HCEC 1CT (cell line): Measurements from ENCODE around the gene NEK5.
A peak's percentile ranks its signal among the peaks of the same experiment; 100 is the strongest.
"Not testable (repeated sequence)": the region's sequence is repeated elsewhere in the genome, so short reads cannot be mapped to it uniquely, and the experiment has no call there.

Experiments used
- DNase-seq: peaks from one replicate; pipeline ENCODE4 v3.0.0-alpha.2; 2017

Gene NEK5

GRCh38 chr13:52136763-52137162, 7.9 kb upstream of the NEK5 start:
- DNase-seq = no peak

GRCh38 chr13:52130641-52131040, 1.8 kb upstream of the NEK5 start:
- no peak for DNase-seq

GRCh38 chr13:52127783-52128702, 830 bp downstream of the NEK5 start:
- DNase-seq = peak; percentile 52

- DNase-seq = no peak
Observed at GRCh38 chr13:52127378-52127777, 1.5 kb downstream of the NEK5 start.

- no peak for DNase-seq
Observed at GRCh38 chr13:52125547-52125946, 3.3 kb downstream of the NEK5 start.

- no peak for DNase-seq
Observed at GRCh38 chr13:52118595-52118994, 10.3 kb downstream of the NEK5 start.

- DNase-seq = no peak
Observed at GRCh38 chr13:52118095-52118494, 10.8 kb downstream of the NEK5 start.

GRCh38 chr13:52112591-52112990, 16.3 kb downstream of the NEK5 start:
- no peak for DNase-seq

- DNase-seq = no peak
Observed at GRCh38 chr13:52109116-52109670, 19.7 kb downstream of the NEK5 start.

- DNase-seq = no peak
Observed at GRCh38 chr13:52105841-52106240, 23.0 kb downstream of the NEK5 start.

GRCh38 chr13:52104624-52105023, 24.2 kb downstream of the NEK5 start:
- no peak for DNase-seq

GRCh38 chr13:52103386-52103785, 25.5 kb downstream of the NEK5 start:
- no peak for DNase-seq

GRCh38 chr13:52102423-52102822, 26.4 kb downstream of the NEK5 start:
- not testable (repeated sequence) for DNase-seq

GRCh38 chr13:52097197-52097596, 31.7 kb downstream of the NEK5 start:
- no peak for DNase-seq

- no peak for DNase-seq
Observed at GRCh38 chr13:52096748-52097147, 32.1 kb downstream of the NEK5 start.

- DNase-seq = no peak
Observed at GRCh38 chr13:52096062-52096461, 32.8 kb downstream of the NEK5 start.

- no peak for DNase-seq
Observed at GRCh38 chr13:52092087-52092486, 36.8 kb downstream of the NEK5 start.

- DNase-seq = no peak
Observed at GRCh38 chr13:52091473-52091872, 37.4 kb downstream of the NEK5 start.

GRCh38 chr13:52085421-52085820, 43.5 kb downstream of the NEK5 start:
- peak; percentile 80 for DNase-seq

- DNase-seq = not testable (repeated sequence)
Observed at GRCh38 chr13:52084981-52085380, 43.9 kb downstream of the NEK5 start.

GRCh38 chr13:52082601-52083000, 46.3 kb downstream of the NEK5 start:
- DNase-seq = no peak

- DNase-seq = not testable (repeated sequence)
Observed at GRCh38 chr13:52079891-52080290, 49.0 kb downstream of the NEK5 start.

- DNase-seq = peak; percentile 30
Observed at GRCh38 chr13:52070929-52071523, 57.8 kb downstream of the NEK5 start.

- no peak for DNase-seq
Observed at GRCh38 chr13:52067237-52067636, 61.6 kb downstream of the NEK5 start.
